HepG2 (cell line): ENCODE measurements around the gene NTN4. TPM values are rescaled to one million over a fixed set of nuclear protein-coding genes. Genes with fewer than 3 reads are reported as not detected.

Experiments
- CHD4 ChIP-seq: fragments of 200-600 bp; sonication (generic); IDR thresholded peaks from 2 replicates; pipeline ENCODE4 v1.7.0; 2017; ENCODE audit warnings: mild to moderate bottlenecking, low read length, borderline replicate concordance
- HDAC6 ChIP-seq: fragments of 200-600 bp; sonication (generic); IDR thresholded peaks from 2 replicates; pipeline ENCODE4 v1.7.0; 2017; ENCODE audit warnings: mild to moderate bottlenecking, antibody characterized with exemption, low read length, low read depth
- JUN ChIP-seq: sonication (generic); formaldehyde crosslinking; IDR thresholded peaks from 2 replicates; pipeline ENCODE4 v1.4.0; 2020; ENCODE audit warnings: mild to moderate bottlenecking, missing genetic modification reagents
- NFIB ChIP-seq: sonication (generic); formaldehyde crosslinking; IDR thresholded peaks from 2 replicates; pipeline ENCODE4 v1.9.0; 2021; ENCODE audit warnings: missing genetic modification reagents, mild to moderate bottlenecking, borderline replicate concordance
- PHF20 ChIP-seq: sonication (generic); formaldehyde crosslinking; IDR thresholded peaks from 2 replicates; pipeline ENCODE4 v1.5.0; 2020; ENCODE audit warnings: mild to moderate bottlenecking, missing genetic modification reagents
- SOX5 ChIP-seq: IDR thresholded peaks from 2 replicates; pipeline ENCODE4 v1.6.1; 2016; ENCODE audit warnings: borderline replicate concordance
- TAF15 ChIP-seq: fragments of 200-400 bp; formaldehyde crosslinking; IDR thresholded peaks from one replicate; pipeline ENCODE4 v1.6.1; 2018; ENCODE audit warnings: mild to moderate bottlenecking, low read depth, low read length; ENCODE audit not compliant: poor library complexity, severe bottlenecking
- ZBTB43 ChIP-seq: sonication (generic); formaldehyde crosslinking; conservative IDR thresholded peaks from 2 replicates; pipeline ENCODE4 v1.4.0; 2020; ENCODE audit warnings: missing genetic modification reagents
- ZNF549 ChIP-seq: sonication (generic); formaldehyde crosslinking; IDR thresholded peaks from 2 replicates; pipeline ENCODE4 v1.5.0; 2020; ENCODE audit warnings: missing genetic modification reagents
- polyA plus RNA-seq, 8 experiments: library from polyadenylated mRNA; depleted of rRNA in 3 of 8; stranded (reverse) in 7 of 8; unstranded in 1 of 8; fragments of >200 nt; fragmentation: Illumina TruSeq in 4 of 8; extraction: Trizol in 4 of 8; gene quantifications; 2 replicates each; pipeline versions ENCODE4 v1.2.1 to v1.2.3, GENCODE V29; 2011 to 2016; ENCODE audit warnings: low read depth in 4 of 8, missing spikeins in 1 of 8, mixed read lengths in 1 of 8; ENCODE audit not compliant: insufficient read depth in 1 of 8
- total RNA-seq, 5 experiments: library from RNA; depleted of rRNA; stranded (reverse); fragments of >200 nt; fragmentation: Illumina TruSeq; extraction: Trizol; gene quantifications; 2 replicates each; pipeline ENCODE4 v1.2.3, GENCODE V29; 2016; ENCODE audit warnings: low read depth in 1 of 5
- TF ChIP-seq, protein P1 (sequence below): sonication (generic); formaldehyde crosslinking; IDR thresholded peaks from 2 replicates; pipeline ENCODE4 v1.5.1; 2020; ENCODE audit warnings: mild to moderate bottlenecking, missing genetic modification reagents, borderline replicate concordance
- TF ChIP-seq, protein P2 (sequence below): sonication (generic); formaldehyde crosslinking; IDR thresholded peaks from 2 replicates; pipeline ENCODE4 v1.4.0; 2020; ENCODE audit warnings: missing genetic modification reagents, low read depth, mild to moderate bottlenecking, borderline replicate concordance
- TF ChIP-seq, protein P3 (sequence below): sonication (generic); formaldehyde crosslinking; IDR thresholded peaks from 2 replicates; pipeline ENCODE4 v1.5.0; 2020; ENCODE audit warnings: mild to moderate bottlenecking, missing genetic modification reagents
- TF ChIP-seq, protein P4 (sequence below): sonication (generic); formaldehyde crosslinking; IDR thresholded peaks from 2 replicates; pipeline ENCODE4 v1.4.0; 2020; ENCODE audit warnings: missing genetic modification reagents; ENCODE audit errors: not compliant biosample characterization

The NTN4 gene
- total and polyA plus RNA-seq, 2 of the 13 experiments (the other 11 are each of a cell fraction or from before 2014, with no cell fraction given) = 7.8 to 11.5 TPM

GRCh38 chr12:95802482-95803270 is 12.1 kb upstream of the NTN4 start (continued):
- TF ChIP-seq, protein P1, sequence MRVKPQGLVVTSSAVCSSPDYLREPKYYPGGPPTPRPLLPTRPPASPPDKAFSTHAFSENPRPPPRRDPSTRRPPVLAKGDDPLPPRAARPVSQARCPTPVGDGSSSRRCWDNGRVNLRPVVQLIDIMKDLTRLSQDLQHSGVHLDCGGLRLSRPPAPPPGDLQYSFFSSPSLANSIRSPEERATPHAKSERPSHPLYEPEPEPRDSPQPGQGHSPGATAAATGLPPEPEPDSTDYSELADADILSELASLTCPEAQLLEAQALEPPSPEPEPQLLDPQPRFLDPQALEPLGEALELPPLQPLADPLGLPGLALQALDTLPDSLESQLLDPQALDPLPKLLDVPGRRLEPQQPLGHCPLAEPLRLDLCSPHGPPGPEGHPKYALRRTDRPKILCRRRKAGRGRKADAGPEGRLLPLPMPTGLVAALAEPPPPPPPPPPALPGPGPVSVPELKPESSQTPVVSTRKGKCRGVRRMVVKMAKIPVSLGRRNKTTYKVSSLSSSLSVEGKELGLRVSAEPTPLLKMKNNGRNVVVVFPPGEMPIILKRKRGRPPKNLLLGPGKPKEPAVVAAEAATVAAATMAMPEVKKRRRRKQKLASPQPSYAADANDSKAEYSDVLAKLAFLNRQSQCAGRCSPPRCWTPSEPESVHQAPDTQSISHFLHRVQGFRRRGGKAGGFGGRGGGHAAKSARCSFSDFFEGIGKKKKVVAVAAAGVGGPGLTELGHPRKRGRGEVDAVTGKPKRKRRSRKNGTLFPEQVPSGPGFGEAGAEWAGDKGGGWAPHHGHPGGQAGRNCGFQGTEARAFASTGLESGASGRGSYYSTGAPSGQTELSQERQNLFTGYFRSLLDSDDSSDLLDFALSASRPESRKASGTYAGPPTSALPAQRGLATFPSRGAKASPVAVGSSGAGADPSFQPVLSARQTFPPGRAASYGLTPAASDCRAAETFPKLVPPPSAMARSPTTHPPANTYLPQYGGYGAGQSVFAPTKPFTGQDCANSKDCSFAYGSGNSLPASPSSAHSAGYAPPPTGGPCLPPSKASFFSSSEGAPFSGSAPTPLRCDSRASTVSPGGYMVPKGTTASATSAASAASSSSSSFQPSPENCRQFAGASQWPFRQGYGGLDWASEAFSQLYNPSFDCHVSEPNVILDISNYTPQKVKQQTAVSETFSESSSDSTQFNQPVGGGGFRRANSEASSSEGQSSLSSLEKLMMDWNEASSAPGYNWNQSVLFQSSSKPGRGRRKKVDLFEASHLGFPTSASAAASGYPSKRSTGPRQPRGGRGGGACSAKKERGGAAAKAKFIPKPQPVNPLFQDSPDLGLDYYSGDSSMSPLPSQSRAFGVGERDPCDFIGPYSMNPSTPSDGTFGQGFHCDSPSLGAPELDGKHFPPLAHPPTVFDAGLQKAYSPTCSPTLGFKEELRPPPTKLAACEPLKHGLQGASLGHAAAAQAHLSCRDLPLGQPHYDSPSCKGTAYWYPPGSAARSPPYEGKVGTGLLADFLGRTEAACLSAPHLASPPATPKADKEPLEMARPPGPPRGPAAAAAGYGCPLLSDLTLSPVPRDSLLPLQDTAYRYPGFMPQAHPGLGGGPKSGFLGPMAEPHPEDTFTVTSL = peak; percentile 85; the same call in 1 of the 2 replicates
- TF ChIP-seq SOX5 = peak; percentile 88
- TF ChIP-seq, protein P2, sequence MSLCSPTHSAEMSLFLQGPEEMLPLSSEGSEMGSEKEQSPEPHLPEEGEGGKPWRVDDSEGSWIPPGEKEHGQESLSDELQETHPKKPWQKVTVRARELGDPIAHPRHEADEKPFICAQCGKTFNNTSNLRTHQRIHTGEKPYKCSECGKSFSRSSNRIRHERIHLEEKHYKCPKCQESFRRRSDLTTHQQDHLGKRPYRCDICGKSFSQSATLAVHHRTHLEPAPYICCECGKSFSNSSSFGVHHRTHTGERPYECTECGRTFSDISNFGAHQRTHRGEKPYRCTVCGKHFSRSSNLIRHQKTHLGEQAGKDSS = no peak
- TF ChIP-seq, protein P3, sequence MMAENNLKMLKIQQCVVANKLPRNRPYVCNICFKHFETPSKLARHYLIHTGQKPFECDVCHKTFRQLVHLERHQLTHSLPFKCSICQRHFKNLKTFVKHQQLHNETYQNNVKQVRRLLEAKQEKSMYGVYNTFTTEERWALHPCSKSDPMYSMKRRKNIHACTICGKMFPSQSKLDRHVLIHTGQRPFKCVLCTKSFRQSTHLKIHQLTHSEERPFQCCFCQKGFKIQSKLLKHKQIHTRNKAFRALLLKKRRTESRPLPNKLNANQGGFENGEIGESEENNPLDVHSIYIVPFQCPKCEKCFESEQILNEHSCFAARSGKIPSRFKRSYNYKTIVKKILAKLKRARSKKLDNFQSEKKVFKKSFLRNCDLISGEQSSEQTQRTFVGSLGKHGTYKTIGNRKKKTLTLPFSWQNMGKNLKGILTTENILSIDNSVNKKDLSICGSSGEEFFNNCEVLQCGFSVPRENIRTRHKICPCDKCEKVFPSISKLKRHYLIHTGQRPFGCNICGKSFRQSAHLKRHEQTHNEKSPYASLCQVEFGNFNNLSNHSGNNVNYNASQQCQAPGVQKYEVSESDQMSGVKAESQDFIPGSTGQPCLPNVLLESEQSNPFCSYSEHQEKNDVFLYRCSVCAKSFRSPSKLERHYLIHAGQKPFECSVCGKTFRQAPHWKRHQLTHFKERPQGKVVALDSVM (CRISPR knock-in tag) = 0 out of 2 replicates have a peak, but pooled peaks have one; percentile 21
- no peak for TF ChIP-seq JUN (CRISPR knock-in tag)
- no peak for TF ChIP-seq HDAC6
- no peak for TF ChIP-seq NFIB
- no peak for TF ChIP-seq CHD4
- no peak for TF ChIP-seq PHF20 (CRISPR knock-in tag)
- no peak for TF ChIP-seq ZBTB43 (CRISPR knock-in tag)
- no peak for TF ChIP-seq ZNF549 (CRISPR knock-in tag)
- TF ChIP-seq TAF15 = no peak
- TF ChIP-seq, protein P4, sequence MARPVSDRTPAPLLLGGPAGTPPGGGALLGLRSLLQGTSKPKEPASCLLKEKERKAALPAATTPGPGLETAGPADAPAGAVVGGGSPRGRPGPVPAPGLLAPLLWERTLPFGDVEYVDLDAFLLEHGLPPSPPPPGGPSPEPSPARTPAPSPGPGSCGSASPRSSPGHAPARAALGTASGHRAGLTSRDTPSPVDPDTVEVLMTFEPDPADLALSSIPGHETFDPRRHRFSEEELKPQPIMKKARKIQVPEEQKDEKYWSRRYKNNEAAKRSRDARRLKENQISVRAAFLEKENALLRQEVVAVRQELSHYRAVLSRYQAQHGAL (CRISPR knock-in tag) = no peak
